ENCODE results near the gene AHSA1. TPM values are rescaled to one million over a fixed set of nuclear protein-coding genes. Genes with fewer than 3 reads are reported as not detected.
"Not testable (repeated sequence)": the region's sequence is repeated elsewhere in the genome, so short reads cannot be mapped to it uniquely, and the experiment has no call there.

AHSA1 gene
- total RNA-seq, result 10 to 100 TPM; 78.3 to 85.3 TPM
- long read RNA-seq, donor 1, transcript AHSA1-201 (9 exons, 1,402 nt), result major isoform, 18 of 21 reads
- long read RNA-seq, donor 1, partial matches to known transcripts, result 1 of 21 reads
- long read RNA-seq, donor 1, other reads (novel, unspliced or antisense), result 2 of 21 reads
- long read RNA-seq, donor 2, transcript AHSA1-201 (9 exons, 1,402 nt), result major isoform, 100 of 113 reads
- long read RNA-seq, donor 2, partial matches to known transcripts, result 2 of 113 reads
- long read RNA-seq, donor 2, other reads (novel, unspliced or antisense), result 4 of 113 reads

DNA sequence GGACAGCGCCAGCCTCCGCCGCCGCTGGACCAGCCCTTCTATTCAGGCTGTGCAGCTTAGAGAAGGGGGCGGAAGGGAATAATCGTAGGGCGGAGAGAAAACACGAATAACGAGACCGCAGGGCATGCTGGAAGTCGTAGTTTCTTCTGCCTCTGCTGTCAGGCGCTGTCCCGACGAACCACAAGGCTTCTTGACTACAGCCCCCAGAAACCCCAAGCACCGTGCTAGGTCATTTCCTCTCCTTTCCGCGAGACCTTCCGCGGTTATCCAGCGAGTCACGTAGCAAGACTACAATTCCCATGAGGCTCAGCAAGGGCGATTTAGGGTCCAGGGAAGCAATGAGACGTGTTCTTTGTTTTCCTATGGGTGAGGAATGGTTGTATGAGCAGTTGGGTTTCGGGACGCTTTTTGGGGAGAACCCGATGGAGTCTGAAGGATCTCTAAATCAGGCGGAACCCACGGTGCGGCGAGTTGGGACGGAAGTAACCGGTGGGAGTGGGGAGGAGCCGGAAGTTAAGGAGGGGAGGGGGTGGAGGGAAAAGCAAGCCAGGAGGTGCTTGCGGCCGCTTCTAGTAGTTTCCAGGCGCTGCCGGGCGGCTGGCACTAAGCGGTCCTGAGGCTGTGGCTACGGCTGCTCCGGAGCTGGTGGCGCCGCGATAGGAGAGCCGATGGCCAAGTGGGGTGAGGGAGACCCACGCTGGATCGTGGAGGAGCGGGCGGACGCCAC is at the start of gene AHSA1, which contains the start of gene VIPAS39:
Gene AHSA1 (plus strand): TSS at position 572 of the 727 bp plus-strand sequence. CDS start 97 bp downstream, at position 669.
Gene VIPAS39 (minus strand): TSS at position 80 of the 727 bp plus-strand sequence. CDS start 3,499 bp downstream, outside the sequence.
- intact Hi-C loops (cut with DNase I), result loop anchor here (5.0 to 10.0 kb wide), 2 partner anchors 87 to 95 kb away; no protein-coding TSS in a partner anchor
- DNase-seq (ENCODE audit: low spot score), result peak; percentile 98

DNA sequence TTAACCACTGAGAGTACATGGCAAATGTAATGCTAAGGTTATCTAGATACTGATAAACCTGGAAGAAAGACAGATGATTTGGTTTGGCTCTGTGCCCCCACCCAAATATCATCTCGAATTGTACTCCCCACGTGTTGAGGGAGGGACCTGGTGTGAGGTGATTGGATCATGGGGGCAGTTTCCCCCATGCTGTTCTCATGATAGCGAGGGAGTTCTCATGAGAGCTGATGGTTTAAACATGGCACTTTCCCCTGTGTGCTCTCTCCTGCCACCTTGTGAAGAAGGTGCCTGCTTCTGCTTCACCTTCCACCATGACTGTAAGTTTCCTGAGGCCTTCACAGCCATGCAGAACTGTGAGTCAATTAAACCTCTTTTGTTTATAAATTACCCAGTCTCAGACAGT is 48.8 kb upstream of the AHSA1 start:
- no peak for DNase-seq (ENCODE audit: low spot score)
- intact Hi-C loops (cut with DNase I), result no loop called here

DNA sequence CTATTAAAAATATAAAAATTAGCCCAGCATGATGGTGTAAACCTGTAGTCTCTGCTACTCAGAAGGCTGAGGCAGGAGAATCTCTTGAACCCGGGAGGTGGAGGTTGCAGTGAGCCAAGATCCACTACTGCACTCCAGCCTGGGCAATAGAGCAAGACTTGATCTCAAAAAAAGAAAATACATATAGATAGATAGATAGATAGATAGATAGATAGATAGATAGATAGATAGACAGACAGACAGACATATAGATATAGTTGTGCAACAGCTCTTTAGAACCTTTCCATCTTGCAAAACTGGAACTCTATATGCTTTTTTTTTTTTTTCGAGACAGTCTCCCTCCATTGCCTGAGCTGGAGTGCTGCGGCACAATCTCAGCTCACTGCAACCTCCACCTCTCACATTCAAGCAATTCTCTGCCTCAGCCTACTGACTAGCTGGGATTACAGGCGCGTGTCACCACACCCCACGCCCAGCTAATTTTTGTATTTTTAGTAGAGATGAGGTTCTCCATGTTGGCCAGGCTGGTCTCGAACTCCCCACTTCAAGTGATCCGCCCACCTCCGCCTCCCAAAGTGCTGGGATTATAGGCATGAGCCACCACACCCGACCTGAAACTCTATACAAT is 42.4 kb upstream of the AHSA1 start:
- intact Hi-C loops (cut with DNase I); DNase-seq (ENCODE audit: low spot score): not testable (repeated sequence)

DNA sequence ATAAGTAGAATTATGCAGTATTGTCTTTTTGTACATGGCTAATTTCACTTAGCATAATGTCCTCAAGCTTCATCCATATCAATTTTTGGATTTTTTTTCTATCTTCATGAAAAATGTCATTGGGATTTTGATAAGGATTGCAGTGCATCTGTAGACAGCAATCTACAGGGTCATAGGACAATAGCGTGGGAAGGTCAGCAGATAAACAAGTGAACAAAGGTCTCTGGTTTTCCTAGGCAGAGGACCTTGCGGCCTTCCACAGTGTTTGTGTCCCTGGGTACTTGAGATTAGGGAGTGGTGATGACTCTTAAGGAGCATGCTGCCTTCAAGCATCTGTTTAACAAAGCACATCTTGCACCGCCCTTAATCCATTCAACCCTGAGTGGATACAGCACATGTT is 41.8 kb upstream of the AHSA1 start:
- intact Hi-C loops (cut with DNase I); DNase-seq (ENCODE audit: low spot score): not testable (repeated sequence)

DNA sequence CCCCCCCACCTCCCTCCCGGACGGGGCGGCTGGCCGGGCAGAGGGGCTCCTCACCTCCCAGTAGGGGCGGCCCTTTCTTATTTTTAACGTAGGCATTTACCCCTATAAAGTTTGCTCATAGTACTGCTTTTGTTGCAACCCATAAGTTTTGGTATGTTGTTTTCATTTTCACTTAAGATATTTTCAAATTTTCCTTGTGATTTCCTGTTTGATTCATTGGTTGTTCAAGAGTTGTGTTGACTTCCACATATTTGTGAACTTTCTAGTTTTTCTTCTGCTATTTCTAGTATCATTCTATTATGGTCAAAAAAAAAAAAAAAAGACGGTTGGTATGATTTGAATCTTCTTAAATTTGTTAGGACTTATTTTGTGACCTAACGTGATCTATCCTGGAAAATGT is 41.1 kb upstream of the AHSA1 start:
- intact Hi-C loops (cut with DNase I), result no loop called here
- DNase-seq (ENCODE audit: low spot score), result no peak

DNA sequence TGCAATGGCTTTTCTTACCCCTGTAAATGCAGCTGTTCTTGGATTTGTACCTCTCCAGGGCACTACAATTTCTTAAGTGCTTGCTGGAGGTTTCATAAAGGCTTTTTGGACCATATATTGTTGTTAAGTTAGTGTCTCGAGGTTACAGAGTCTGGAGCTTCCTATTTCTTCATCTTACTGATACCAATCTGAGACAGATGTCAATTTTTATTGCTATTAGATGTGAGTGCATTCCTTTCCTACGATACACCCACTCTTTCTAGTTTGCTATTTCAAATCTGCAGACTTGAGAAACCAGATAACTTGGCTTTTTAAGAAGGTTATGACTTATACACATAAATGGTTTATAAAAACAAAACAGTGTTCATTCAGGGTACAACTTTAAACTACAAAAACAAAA is 36.7 kb upstream of the AHSA1 start:
- intact Hi-C loops (cut with DNase I), result no loop called here
- no peak for DNase-seq (ENCODE audit: low spot score)

DNA sequence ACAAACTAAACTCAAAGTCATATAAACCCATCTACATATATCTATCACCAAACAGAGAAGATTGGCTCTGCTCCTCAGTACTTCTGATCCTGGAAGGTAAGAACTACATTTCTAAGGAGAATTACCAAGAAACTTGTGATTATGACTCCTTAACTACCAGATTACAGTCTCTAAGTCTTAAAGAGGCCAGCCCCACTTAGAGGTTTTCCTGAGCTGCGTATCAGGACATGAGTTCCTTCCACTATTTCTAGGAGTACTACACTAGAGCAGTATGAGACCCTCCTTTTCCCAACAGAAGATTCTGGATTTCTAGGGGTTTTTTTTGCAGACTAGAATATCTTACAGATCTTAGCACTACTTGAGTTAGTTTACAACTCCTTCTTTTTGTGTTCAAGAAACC is 34.5 kb upstream of the AHSA1 start, which contains the start of gene NOXRED1:
Gene NOXRED1 (minus strand): TSS at position 101 of the 400 bp plus-strand sequence. CDS start 634 bp downstream, outside the sequence.
- intact Hi-C loops (cut with DNase I), result no loop called here
- DNase-seq (ENCODE audit: low spot score), result no peak

DNA sequence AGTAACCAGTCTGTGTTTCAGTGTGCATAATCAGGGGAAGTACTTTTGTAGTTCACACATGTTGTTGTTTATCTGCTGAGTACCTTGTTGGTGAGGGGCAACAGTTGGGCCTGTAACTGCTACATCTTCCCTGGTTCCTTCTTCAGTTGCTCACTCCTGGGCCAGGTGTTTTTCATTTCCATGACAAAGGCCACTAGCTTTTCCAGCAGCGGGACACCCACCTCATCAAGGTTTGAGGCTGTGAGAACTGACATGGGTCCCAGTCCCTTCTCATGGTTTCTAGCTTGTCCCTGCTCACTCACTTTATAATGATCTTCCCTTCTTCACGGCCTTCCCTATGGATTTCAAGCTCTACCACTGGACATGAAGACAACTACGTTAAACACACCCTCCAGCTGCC is 33.0 kb upstream of the AHSA1 start:
- intact Hi-C loops (cut with DNase I), result no loop called here
- DNase-seq (ENCODE audit: low spot score), result no peak

DNA sequence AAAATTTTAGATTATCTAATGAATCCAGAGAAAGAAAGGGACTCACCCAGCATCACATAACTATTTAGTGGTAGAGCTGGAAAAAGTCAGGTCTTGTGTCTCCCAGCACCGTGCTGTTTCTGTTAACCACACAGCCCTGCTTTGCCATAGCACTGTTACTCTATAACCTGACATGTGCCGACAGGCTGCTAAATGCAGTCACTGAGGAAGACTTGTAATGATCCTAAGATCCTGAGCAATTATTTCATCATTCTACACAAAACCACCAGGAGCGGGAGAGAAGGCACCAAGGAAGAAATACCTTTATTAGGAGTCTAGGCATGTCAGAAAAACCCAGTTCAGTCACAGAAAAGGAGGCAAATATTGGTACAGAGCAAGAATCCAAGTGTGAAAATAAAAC is 31.5 kb upstream of the AHSA1 start:
- intact Hi-C loops (cut with DNase I), result no loop called here
- no peak for DNase-seq (ENCODE audit: low spot score)

DNA sequence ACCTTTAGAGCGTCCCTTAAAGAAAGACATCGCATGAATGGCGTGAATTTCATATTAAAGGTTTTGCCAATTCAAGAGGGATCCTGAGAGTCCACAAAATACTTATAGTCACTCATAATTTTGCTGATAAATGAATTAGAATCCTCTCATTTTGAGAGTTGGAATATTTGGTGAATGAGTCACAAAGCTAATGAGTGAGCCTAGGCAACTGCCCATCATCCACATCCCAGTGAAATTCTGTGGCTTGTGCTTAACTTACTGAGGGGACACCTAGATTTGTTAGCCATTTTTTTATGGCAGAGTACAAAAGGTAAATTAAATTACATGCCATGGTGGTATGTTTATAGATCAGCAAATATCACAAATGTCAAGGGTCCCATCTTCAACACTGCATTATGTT is 21.9 kb upstream of the AHSA1 start:
- DNase-seq (ENCODE audit: low spot score), result no peak
- intact Hi-C loops (cut with DNase I), result no loop called here

DNA sequence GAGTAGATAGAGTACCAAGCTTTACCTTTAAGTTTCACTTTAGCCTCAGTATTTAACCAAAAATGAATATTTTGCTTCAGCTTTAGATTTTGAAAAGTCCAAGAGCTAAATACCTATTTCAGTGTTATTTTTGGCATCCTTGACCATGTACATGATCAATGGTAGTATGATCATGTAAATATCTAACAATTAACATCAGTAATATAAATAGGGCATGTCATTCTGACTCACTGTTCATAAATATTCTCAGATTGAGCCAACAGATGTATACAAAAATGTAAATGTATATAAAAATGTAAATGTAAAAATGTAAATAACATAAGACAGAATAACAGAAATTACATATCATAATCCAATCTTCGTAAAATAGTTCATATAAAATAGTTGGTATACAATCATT is 19.3 kb upstream of the AHSA1 start:
- intact Hi-C loops (cut with DNase I), result no loop called here
- no peak for DNase-seq (ENCODE audit: low spot score)

DNA sequence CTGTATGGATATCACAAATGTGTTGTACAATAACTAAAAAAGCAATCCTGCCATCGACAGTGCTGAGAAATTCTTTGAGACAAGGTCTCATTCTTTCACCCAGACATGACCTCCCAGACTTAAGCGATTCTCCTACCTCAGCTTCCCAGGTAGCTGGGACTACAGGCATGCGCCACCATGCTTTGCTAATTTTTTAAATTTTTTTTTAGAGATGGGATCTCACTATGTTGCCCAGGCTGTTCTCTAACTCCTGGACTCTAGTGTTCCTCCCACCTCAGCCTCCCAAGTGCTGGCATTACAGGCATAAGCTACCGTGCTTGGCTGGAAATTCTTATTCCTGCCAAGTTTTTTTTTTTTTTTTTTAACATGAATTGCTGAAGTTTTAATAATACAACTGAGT is 18.0 kb upstream of the AHSA1 start:
- intact Hi-C loops (cut with DNase I), result no loop called here
- no peak for DNase-seq (ENCODE audit: low spot score)

DNA sequence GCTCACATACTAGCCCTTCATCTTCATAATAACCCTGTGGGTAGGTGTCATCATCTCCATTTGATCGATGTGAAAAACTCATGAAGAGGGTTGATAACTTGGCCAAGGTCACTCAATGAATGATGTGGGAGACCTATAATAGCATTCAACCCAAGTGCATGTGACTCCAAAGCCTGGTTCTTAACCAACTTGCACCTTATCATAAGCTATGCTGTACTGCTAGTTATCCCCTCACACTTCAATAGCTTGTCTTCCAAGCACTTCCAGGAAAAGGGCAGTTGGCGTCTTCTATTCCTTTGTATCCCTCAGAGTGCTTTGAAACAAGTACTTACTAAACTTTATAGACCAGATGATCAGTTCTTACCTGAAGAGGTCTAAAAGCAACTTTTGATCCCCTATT is 15.7 kb upstream of the AHSA1 start:
- no peak for DNase-seq (ENCODE audit: low spot score)
- intact Hi-C loops (cut with DNase I), result no loop called here

DNA sequence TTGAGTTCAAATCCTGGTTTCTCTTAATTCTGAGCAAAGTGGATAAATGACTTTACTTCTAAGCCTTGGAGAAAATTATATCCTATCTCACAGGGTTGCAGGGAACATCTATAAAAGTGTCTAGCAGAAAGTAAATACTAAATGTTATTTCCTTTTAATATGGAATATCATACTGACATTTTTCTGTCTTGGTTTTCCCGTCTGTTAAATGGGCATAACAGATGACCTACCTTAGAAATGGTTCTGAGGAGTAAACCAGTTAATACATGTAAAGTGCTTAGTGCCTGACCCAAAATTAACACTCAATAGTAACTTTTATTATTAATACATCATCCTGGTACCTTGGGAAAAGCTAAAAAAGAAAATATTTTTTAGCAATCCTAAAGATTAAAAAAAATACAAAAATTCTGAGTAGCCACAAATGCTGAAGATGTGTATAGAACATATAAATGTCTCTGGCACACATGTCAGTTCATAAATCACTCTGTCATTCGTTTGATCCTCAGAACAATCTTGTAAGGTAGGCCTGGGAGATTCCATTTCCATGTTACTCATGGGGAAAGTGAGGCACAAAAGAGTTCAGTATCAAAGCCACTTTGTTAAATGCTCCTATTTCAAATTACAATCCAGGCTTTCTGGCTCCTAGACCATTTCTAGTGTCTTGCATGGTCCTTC is 1.8 kb upstream of the AHSA1 start:
- intact Hi-C loops (cut with DNase I), result loop anchor here (5.0 to 10.0 kb wide), 2 partner anchors 89 to 96 kb away; no protein-coding TSS in a partner anchor
- no peak for DNase-seq (ENCODE audit: low spot score)

DNA sequence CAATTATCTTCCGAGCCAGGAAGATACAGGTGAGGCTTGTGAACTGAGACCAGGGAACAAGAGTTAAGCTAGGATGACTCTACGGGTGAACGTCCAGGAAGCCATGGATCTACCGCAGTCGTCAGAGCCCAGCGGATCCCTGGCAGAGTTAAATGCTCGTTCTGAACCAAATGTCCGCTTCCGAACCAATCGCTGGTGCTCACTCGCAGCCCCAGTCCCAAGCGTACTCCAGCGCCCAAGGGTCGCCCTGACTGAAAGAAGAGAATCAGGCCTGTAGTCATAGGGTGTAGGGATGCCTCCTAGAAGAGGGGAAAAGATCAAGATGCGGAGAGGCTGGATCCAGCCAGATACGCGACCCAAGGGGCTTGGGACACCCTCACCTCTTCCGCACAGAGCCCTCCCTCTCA is 775 bp upstream of the AHSA1 start:
- intact Hi-C loops (cut with DNase I), result loop anchor here (5.0 to 10.0 kb wide), 2 partner anchors 88 to 95 kb away; no protein-coding TSS in a partner anchor
- no peak for DNase-seq (ENCODE audit: low spot score)

DNA sequence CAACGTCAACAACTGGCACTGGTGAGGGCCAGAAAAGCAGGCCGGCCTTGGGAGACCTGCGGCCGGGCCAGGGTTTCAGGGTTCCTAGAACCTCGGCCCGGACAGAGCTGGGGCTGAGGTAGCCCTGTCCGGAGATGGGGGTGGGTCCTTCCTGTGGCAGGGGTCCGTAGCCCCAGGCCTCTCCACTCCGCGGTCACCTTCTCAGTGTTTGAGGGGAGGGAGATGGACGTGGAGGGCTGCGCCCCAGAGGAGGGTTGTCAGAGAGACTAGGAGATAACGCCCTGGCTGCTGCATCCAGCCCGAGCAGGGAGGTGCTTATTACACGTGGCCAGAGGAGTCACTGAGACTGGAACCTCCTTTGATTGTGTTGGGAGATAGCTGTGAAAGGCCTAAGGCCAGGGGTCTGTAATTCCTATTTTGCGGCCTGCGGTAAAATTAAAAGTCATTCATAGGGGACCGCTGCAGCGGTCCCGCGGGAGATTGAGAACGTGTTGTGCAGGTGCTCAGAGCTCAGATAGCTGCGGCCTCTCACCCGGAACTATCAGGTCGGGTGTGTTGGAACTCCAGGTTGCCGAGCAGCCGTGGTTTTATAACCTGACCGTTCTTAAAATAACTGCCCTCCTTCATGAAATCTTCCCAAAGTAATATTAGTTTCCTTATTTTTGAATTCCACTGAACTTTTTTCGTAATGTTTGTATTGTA is 507 bp downstream of the AHSA1 start:
- DNase-seq (ENCODE audit: low spot score), result no peak
- intact Hi-C loops (cut with DNase I), result loop anchor here (5.0 to 10.0 kb wide), 2 partner anchors 86 to 94 kb away; no protein-coding TSS in a partner anchor

DNA sequence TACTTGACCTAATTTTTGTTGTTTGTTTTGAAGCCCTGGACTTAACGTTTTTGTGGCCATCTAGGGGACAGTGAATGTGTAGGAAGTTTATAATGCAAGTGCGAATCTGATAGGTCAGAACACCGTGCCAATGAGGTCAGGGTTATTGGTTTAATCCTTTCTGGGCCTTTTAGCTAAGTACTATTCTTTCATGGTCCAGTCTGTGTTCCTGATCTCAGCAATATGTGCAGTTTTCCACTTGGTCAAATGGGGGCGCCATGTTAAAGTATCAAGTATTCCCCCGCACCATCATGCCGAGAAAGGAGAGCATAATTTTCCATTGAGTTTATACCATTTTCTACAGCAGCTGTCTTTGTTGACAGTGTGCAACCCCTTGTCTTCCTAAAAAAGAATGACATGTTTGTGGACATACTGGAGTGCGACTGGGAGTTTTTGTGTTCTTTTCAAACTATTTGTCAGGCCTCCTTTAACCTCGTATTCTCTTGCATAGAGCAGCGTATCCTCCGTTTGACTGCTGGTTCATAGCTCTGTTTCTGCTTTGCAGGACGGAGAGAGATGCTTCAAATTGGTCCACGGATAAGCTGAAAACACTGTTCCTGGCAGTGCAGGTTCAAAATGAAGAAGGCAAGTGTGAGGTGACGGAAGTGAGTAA is 1.3 kb downstream of the AHSA1 start:
- no peak for DNase-seq (ENCODE audit: low spot score)
- intact Hi-C loops (cut with DNase I), result loop anchor here (5.0 to 10.0 kb wide), 2 partner anchors 86 to 93 kb away; no protein-coding TSS in a partner anchor

DNA sequence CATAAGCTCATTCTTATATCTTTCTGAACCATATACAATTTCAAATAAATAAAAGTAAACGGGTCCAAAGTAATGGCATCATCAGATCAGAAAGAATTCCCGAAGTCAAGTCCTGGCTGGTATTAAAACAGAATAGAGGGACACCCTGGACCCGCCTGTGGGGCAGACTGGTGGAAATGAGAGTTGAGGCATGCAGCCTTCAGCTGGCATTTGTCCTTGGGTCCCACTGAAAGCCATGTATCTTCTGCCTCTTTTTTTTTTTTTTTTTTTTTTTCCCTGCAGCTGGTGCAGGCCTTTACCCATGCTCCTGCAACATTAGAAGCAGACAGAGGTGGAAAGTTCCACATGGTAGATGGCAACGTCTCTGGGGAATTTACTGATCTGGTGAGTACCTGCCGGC is 9.9 kb downstream of the AHSA1 start:
- DNase-seq (ENCODE audit: low spot score), result no peak

More for the DNA sequence above, 9.9 kb downstream of the AHSA1 start:
- intact Hi-C loops (cut with DNase I), result no loop called here
